K562 (cell line): ENCODE results near the gene CACNG8. TPM values are rescaled to one million over a fixed set of nuclear protein-coding genes. Genes with fewer than 3 reads are reported as not detected.

ENCODE experiments used
- ATAC-seq: fragments of 200-7000 bp; cut with Tn5 transposase; 3 replicates; pipeline ENCODE4 v1.9.1; 2020; ENCODE audit warnings: moderate library complexity
- BruUV-seq: library from RNA; stranded (reverse); fragments of 400-500 nt; replicated peaks from 2 replicates; lab custom pipeline; 2021; lab: Mats Ljungman, UMichigan
- CTCF ChIA-PET: fragments of 300-600 bp; formaldehyde crosslinking; extraction: SDS; loops from one replicate; lab custom pipeline; 2021; ENCODE audit warnings: low intra/inter-chr PET ratio; lab: Yijun Ruan, JAX
- POLR2A ChIA-PET: fragments of 300-600, 350-650 bp; sonication (Branson Sonifier 250); formaldehyde crosslinking; extraction: SDS; loops from one replicate; lab custom pipeline; 2021; ENCODE audit warnings: antibody characterized with exemption, inconsistent platforms; lab: Yijun Ruan, JAX
- DNase-seq, 4 experiments: peaks; one replicate each; pipeline versions ENCODE4 v3.0.0 to v3.0.0-alpha.2; 2011 to 2018; ENCODE audit warnings: low spot score in 3 of 4, mixed read lengths in 3 of 4; ENCODE audit errors: extremely low read depth in 1 of 4
- FAIRE-seq: peaks from 2 replicates; lab custom pipeline; 2011; peaks lifted over from hg19 to GRCh38; lab: Jason Lieb, UNC
- H2AFZ ChIP-seq: 2 replicates; pipeline ENCODE4 v1.6.0; 2011; ENCODE audit warnings: low read depth, low read length, control low read depth, inconsistent platforms
- H3K27ac ChIP-seq: fragments of 200-600 bp; 3 replicates; pipeline ENCODE4 v1.8.0; 2011; ENCODE audit warnings: low read depth, mild to moderate bottlenecking, control low read depth, inconsistent platforms, low read length, moderate library complexity, mixed read lengths; ENCODE audit errors: extremely low read depth
- H3K27me3 ChIP-seq, 2 experiments: fragments of 300-600 bp in 1 of 2; 2 replicates in 1 of 2; 3 replicates in 1 of 2; pipeline versions ENCODE4 v1.6.0 to v1.8.0; 2011; ENCODE audit warnings: inconsistent platforms in 2 of 2, low read length in 2 of 2, mild to moderate bottlenecking in 1 of 2, mixed read lengths in 1 of 2, moderate library complexity in 1 of 2; ENCODE audit not compliant: control insufficient read depth in 2 of 2, insufficient read depth in 2 of 2
- H3K36me3 ChIP-seq: fragments of 300-600 bp; 3 replicates; pipeline ENCODE4 v1.8.0; 2011; ENCODE audit warnings: mild to moderate bottlenecking, low read length, inconsistent platforms; ENCODE audit not compliant: control insufficient read depth, insufficient read depth
- H3K4me1 ChIP-seq, 2 experiments: fragments of 200-600 bp in 1 of 2; replicated peaks in 1 of 2; 2 replicates in 1 of 2; 3 replicates in 1 of 2; pipeline versions ENCODE4 v1.5.1 to v1.8.0; 2011; ENCODE audit warnings: inconsistent platforms in 2 of 2, low read length in 2 of 2, mild to moderate bottlenecking in 1 of 2, mixed read lengths in 1 of 2, moderate library complexity in 1 of 2; ENCODE audit not compliant: control insufficient read depth in 2 of 2, insufficient read depth in 2 of 2
- H3K4me2 ChIP-seq: 2 replicates; pipeline ENCODE4 v1.6.1; 2011; ENCODE audit warnings: low read length, control low read depth, inconsistent platforms, mixed read lengths; ENCODE audit not compliant: insufficient read depth
- H3K4me3 ChIP-seq: fragments of 200-600 bp; sonication (generic), shearing (Covaris generic); 2 replicates; pipeline ENCODE4 v1.5.1; 2016; ENCODE audit warnings: control low read depth, inconsistent platforms
- H3K79me2 ChIP-seq: fragments of 200-600 bp; 3 replicates; pipeline ENCODE4 v1.8.0; 2011; ENCODE audit warnings: low read length, inconsistent platforms; ENCODE audit not compliant: control insufficient read depth, insufficient read depth
- H3K9ac ChIP-seq, 2 experiments: 2 replicates each; pipeline versions ENCODE4 v1.6.0 to v1.6.1; 2011; ENCODE audit warnings: low read depth in 2 of 2, low read length in 2 of 2, control low read depth in 1 of 2, inconsistent platforms in 1 of 2, mild to moderate bottlenecking in 1 of 2, mixed read lengths in 1 of 2; ENCODE audit not compliant: insufficient read depth in 1 of 2
- H3K9me1 ChIP-seq: one replicate; pipeline ENCODE4 v1.6.0; 2011; ENCODE audit warnings: inconsistent platforms, mild to moderate bottlenecking, low read length, moderate library complexity; ENCODE audit not compliant: control insufficient read depth, insufficient read depth
- H3K9me3 ChIP-seq: replicated peaks from 2 replicates; pipeline ENCODE4 v1.5.1; 2011; ENCODE audit warnings: low read depth, low read length, inconsistent platforms; ENCODE audit not compliant: control insufficient read depth, insufficient read depth
- H4K20me1 ChIP-seq: replicated peaks from 2 replicates; pipeline ENCODE4 v1.6.1; 2011; ENCODE audit warnings: low read length, inconsistent platforms, mixed read lengths; ENCODE audit not compliant: control insufficient read depth, insufficient read depth
- COPS2 ChIP-seq: fragments of 450-650 bp; conservative IDR thresholded peaks from 2 replicates; pipeline ENCODE4 v1.6.1; 2016; ENCODE audit warnings: mild to moderate bottlenecking, moderate library complexity
- EHMT2 ChIP-seq: fragments of 450-650 bp; IDR thresholded peaks from 2 replicates; pipeline ENCODE4 v1.6.1; 2018; ENCODE audit warnings: antibody characterized with exemption
- MTF1 ChIP-seq: fragments of 250-450 bp; sonication (Bioruptor Pico); IDR thresholded peaks from 2 replicates; pipeline ENCODE4 v1.9.0; 2021; ENCODE audit warnings: moderate library complexity, mild to moderate bottlenecking, inconsistent platforms, borderline replicate concordance
- PTRF ChIP-seq: fragments of 450-650 bp; IDR thresholded peaks from 2 replicates; pipeline ENCODE4 v1.6.1; 2016; ENCODE audit warnings: mild to moderate bottlenecking, missing genetic modification characterization, missing compliant biosample characterization
- RCOR1 ChIP-seq, 2 experiments: IDR thresholded peaks; 2 replicates each; pipeline ENCODE4 v1.6.1; 2012; ENCODE audit warnings: low read depth in 2 of 2, low read length in 2 of 2, borderline replicate concordance in 1 of 2, improper control_type of control experiment in 1 of 2
- TAF1 ChIP-seq: IDR thresholded peaks from 2 replicates; pipeline ENCODE4 v1.6.1; 2011; ENCODE audit warnings: mild to moderate bottlenecking, low read length, moderate library complexity; ENCODE audit not compliant: insufficient read depth, control insufficient read depth, severe bottlenecking; ENCODE audit errors: extremely low read depth
- TAF9B ChIP-seq: fragments of 450-650 bp; IDR thresholded peaks from 2 replicates; pipeline ENCODE4 v1.6.1; 2018; ENCODE audit warnings: mild to moderate bottlenecking; ENCODE audit not compliant: partially characterized antibody
- WGBS: fragments of 100-300 bp; shearing (Covaris generic); methylation state at CpG from one replicate; pipeline ENCODE4 v1.1.6; 2016; ENCODE audit warnings: low coverage, mixed read lengths; ENCODE audit not compliant: insufficient coverage; ENCODE audit errors: missing lambda C conversion rate; 5-methylcytosine and 5-hydroxymethylcytosine counted together
- in situ Hi-C: fragments of 300-500 bp; cut with MboI; formaldehyde crosslinking; loops from 4 replicates; pipeline ENCODE4 v1.15.0; 2018; ENCODE audit warnings: inconsistent platforms, mixed read lengths
- intact Hi-C: fragments of 100-400 bp; cut with micrococcal nuclease; formaldehyde crosslinking; loops from 2 replicates; pipeline ENCODE4 v1.14.2; 2022
- polyA plus RNA-seq, 8 experiments: library from polyadenylated mRNA; depleted of rRNA in 4 of 8; stranded (reverse) in 5 of 8; unstranded in 3 of 8; fragments of >200 nt; fragmentation: Nextera tagmentation in 2 of 8; fragmentation: Illumina TruSeq in 1 of 8; extraction: Ambion mirVana in 2 of 8; extraction: Trizol in 1 of 8; gene quantifications; 2 replicates each; pipeline versions ENCODE4 v1.2.1 to v1.2.3, GENCODE V29; 2011 to 2014; ENCODE audit warnings: inconsistent platforms in 1 of 8, missing spikeins in 1 of 8
- total RNA-seq, 7 experiments: library from RNA; depleted of rRNA in 6 of 7; stranded (reverse); fragments of >200 nt in 6 of 7; fragmentation: Illumina TruSeq in 2 of 7; extraction: Trizol in 2 of 7; gene quantifications; 2 replicates each; pipeline versions ENCODE4 v1.2.1 to v1.2.3, GENCODE V29; 2011 to 2021; ENCODE audit warnings: low replicate concordance in 1 of 7
- TF ChIP-seq, protein P1 (sequence below): IDR thresholded peaks from 2 replicates; pipeline ENCODE4 v1.6.1; 2011; ENCODE audit warnings: borderline replicate concordance, low read depth, mild to moderate bottlenecking, moderate library complexity, low read length; ENCODE audit not compliant: insufficient read depth, poor library complexity, severe bottlenecking
- TF ChIP-seq, protein P2 (sequence below): sonication (generic); formaldehyde crosslinking; IDR thresholded peaks from 2 replicates; pipeline ENCODE4 v1.8.1; 2023; ENCODE audit warnings: mild to moderate bottlenecking, missing genetic modification reagents
- TF ChIP-seq, protein P3 (sequence below): fragments of 450-650 bp; IDR thresholded peaks from 2 replicates; pipeline ENCODE4 v1.6.1; 2016; ENCODE audit warnings: mild to moderate bottlenecking

Gene CACNG8
- total and polyA plus RNA-seq, 9 of the 15 experiments (the other 6 are each of a cell fraction or from before 2014, with no cell fraction given), result 0.02 to 0.05 TPM; not detected in 7

DNA sequence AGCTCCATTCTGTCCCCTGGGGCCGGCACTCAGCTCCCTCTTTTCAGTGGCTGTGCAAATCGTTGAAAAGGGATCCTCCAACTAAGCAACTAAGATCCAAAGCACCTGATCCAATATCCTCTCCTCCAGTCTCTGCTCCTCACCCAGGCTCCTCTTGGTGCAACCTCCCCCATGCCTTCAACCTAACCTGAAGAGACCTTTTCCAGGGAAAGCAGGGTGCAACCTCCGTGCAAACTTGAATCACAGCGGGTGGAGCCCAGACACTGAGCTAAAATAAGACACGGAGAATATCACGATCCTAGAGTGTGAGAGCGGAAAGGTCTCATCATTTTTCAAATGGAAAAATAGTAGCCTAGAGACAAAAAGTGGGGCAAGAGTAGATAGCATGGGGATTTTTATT, 45.4 kb upstream of the CACNG8 start:
- FAIRE-seq (no peak), ATAC-seq (no peak), DNase-seq (no peak)
- Histone ChIP-seq H3K36me3 (no peaks in the 10 kb centered on the region), H3K27ac (no peak overlapping the region), H3K9ac (no peak overlapping the region), H3K4me3 (no peak overlapping the region), H3K79me2 (no peaks in the 10 kb centered on the region), H3K9me3 (no peaks in the 10 kb centered on the region), H2AFZ (no peak overlapping the region), H3K9me1 (no peaks in the 10 kb centered on the region), H3K27me3 (peaks cover 12 to 19% of the 10 kb centered on the region in 2 experiments; a peak in 4 of 5 replicates), H4K20me1 (0 out of 2 replicates have a peak, but pooled peaks cover 7% of the 10 kb centered on the region), H3K4me1 (peaks cover 0 to 4% of the 10 kb centered on the region in 2 experiments; a peak in 1 of 5 replicates), H3K4me2 (no peak overlapping the region)
- 1% methylated on average over 7 of the region's 7 CpGs for WGBS
- ChIA-PET POLR2A (interaction anchor here (0.6 to 1.5 kb wide), 2 partner anchors 8 to 9 kb away, joined by 5 to 7 read pairs; partner anchors contain the start of gene CACNG7), CTCF (no interaction called here)
- no TSS peak for BruUV-seq
- in situ Hi-C loops, result no loop called here
- intact Hi-C loops, result loop anchor here (10.0 kb wide), 1 partner anchor 63 kb away; no protein-coding TSS in a partner anchor
- TF ChIP-seq, protein P1, sequence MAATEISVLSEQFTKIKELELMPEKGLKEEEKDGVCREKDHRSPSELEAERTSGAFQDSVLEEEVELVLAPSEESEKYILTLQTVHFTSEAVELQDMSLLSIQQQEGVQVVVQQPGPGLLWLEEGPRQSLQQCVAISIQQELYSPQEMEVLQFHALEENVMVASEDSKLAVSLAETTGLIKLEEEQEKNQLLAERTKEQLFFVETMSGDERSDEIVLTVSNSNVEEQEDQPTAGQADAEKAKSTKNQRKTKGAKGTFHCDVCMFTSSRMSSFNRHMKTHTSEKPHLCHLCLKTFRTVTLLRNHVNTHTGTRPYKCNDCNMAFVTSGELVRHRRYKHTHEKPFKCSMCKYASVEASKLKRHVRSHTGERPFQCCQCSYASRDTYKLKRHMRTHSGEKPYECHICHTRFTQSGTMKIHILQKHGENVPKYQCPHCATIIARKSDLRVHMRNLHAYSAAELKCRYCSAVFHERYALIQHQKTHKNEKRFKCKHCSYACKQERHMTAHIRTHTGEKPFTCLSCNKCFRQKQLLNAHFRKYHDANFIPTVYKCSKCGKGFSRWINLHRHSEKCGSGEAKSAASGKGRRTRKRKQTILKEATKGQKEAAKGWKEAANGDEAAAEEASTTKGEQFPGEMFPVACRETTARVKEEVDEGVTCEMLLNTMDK, result no peak
- TF ChIP-seq, protein P2, sequence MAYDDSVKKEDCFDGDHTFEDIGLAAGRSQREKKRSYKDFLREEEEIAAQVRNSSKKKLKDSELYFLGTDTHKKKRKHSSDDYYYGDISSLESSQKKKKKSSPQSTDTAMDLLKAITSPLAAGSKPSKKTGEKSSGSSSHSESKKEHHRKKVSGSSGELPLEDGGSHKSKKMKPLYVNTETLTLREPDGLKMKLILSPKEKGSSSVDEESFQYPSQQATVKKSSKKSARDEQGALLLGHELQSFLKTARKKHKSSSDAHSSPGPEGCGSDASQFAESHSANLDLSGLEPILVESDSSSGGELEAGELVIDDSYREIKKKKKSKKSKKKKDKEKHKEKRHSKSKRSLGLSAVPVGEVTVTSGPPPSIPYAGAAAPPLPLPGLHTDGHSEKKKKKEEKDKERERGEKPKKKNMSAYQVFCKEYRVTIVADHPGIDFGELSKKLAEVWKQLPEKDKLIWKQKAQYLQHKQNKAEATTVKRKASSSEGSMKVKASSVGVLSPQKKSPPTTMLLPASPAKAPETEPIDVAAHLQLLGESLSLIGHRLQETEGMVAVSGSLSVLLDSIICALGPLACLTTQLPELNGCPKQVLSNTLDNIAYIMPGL (CRISPR knock-in tag), result no peak
- TF ChIP-seq PTRF, result no peak
- no peak for TF ChIP-seq RCOR1 (IDR thresholded peaks at IDR 0.05; ENCODE audit: borderline replicate concordance in 1 of 2, low read depth in 2 of 2, low read length in 2 of 2)
- no peak for TF ChIP-seq EHMT2
- no peak for TF ChIP-seq MTF1
- TF ChIP-seq TAF9B, result no peak
- TF ChIP-seq, protein P3, sequence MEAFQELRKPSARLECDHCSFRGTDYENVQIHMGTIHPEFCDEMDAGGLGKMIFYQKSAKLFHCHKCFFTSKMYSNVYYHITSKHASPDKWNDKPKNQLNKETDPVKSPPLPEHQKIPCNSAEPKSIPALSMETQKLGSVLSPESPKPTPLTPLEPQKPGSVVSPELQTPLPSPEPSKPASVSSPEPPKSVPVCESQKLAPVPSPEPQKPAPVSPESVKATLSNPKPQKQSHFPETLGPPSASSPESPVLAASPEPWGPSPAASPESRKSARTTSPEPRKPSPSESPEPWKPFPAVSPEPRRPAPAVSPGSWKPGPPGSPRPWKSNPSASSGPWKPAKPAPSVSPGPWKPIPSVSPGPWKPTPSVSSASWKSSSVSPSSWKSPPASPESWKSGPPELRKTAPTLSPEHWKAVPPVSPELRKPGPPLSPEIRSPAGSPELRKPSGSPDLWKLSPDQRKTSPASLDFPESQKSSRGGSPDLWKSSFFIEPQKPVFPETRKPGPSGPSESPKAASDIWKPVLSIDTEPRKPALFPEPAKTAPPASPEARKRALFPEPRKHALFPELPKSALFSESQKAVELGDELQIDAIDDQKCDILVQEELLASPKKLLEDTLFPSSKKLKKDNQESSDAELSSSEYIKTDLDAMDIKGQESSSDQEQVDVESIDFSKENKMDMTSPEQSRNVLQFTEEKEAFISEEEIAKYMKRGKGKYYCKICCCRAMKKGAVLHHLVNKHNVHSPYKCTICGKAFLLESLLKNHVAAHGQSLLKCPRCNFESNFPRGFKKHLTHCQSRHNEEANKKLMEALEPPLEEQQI, result no peak
- no peak for TF ChIP-seq COPS2
- TF ChIP-seq TAF1, result no peak
